ENCODE data around the gene LRIT1.

The LRIT1 gene

GRCh38 chr10:84196941-84197340 lies 44.4 kb downstream of the LRIT1 start:
- DNase-seq (ENCODE audit: low read depth), result no peak
- no peak overlapping the region for H3K4me3 ChIP-seq (ENCODE audit: low read depth, low read length)

GRCh38 chr10:84196083-84196482 lies 45.3 kb downstream of the LRIT1 start:
- DNase-seq (ENCODE audit: low read depth), result no peak
- no peak overlapping the region for H3K4me3 ChIP-seq (ENCODE audit: low read depth, low read length)

- H3K4me3 ChIP-seq (ENCODE audit: low read depth, low read length), result no peak overlapping the region
- DNase-seq (ENCODE audit: low read depth), result no peak
These were observed 46.1 kb downstream of the LRIT1 start for GRCh38 chr10:84195044-84195830.

- no peak for DNase-seq (ENCODE audit: low read depth)
- H3K4me3 ChIP-seq (ENCODE audit: low read depth, low read length), result peak within 1 kb of the TSS; percentile 37
These were observed 46.8 kb downstream of the LRIT1 start, which contains the start of gene CDHR1 for GRCh38 chr10:84194424-84195043. Gene CDHR1, plus strand, starts transcription at chr10:84194537. Its CDS starts 224 bp downstream, at chr10:84194761.

- H3K4me3 ChIP-seq (ENCODE audit: low read depth, low read length), result peak overlapping the region; percentile 37
- DNase-seq (ENCODE audit: low read depth), result no peak
These were observed 47.4 kb downstream of the LRIT1 start for GRCh38 chr10:84193846-84194423.

- H3K4me3 ChIP-seq (ENCODE audit: low read depth, low read length), result no peak overlapping the region
- DNase-seq (ENCODE audit: low read depth), result no peak
These were observed 48.0 kb downstream of the LRIT1 start for GRCh38 chr10:84193327-84193726.

GRCh38 chr10:84191106-84191505 lies 50.2 kb downstream of the LRIT1 start:
- H3K4me3 ChIP-seq (ENCODE audit: low read depth, low read length), result no peak overlapping the region
- no peak for DNase-seq (ENCODE audit: low read depth)

- H3K4me3 ChIP-seq (ENCODE audit: low read depth, low read length), result no peak overlapping the region
- DNase-seq (ENCODE audit: low read depth), result no peak
These were observed 50.7 kb downstream of the LRIT1 start for GRCh38 chr10:84190621-84191020.

- DNase-seq (ENCODE audit: low read depth), result no peak
- no peak overlapping the region for H3K4me3 ChIP-seq (ENCODE audit: low read depth, low read length)
These were observed 52.5 kb downstream of the LRIT1 start for GRCh38 chr10:84188815-84189214.

GRCh38 chr10:84185526-84186175 lies 55.7 kb downstream of the LRIT1 start:
- H3K4me3 ChIP-seq (ENCODE audit: low read depth, low read length), result no peak overlapping the region
- no peak for DNase-seq (ENCODE audit: low read depth)

GRCh38 chr10:84184517-84184916 lies 56.8 kb downstream of the LRIT1 start:
- H3K4me3 ChIP-seq (ENCODE audit: low read depth, low read length), result no peak overlapping the region
- no peak for DNase-seq (ENCODE audit: low read depth)

GRCh38 chr10:84181631-84182030 lies 59.7 kb downstream of the LRIT1 start:
- no peak overlapping the region for H3K4me3 ChIP-seq (ENCODE audit: low read depth, low read length)
- DNase-seq (ENCODE audit: low read depth), result no peak
